HG03039 (cell line): Measurements from ENCODE around the gene DIAPH2.
A peak's percentile ranks its signal among the peaks of the same experiment; 100 is the strongest.

Experiments
- ATAC-seq: cut with Tn5 transposase; IDR thresholded peaks from one replicate; pipeline ENCODE4 v1.9.1; 2021; ENCODE audit warnings: mild to moderate bottlenecking, moderate library complexity; ENCODE audit not compliant: unreplicated experiment

The DIAPH2 gene

DNA sequence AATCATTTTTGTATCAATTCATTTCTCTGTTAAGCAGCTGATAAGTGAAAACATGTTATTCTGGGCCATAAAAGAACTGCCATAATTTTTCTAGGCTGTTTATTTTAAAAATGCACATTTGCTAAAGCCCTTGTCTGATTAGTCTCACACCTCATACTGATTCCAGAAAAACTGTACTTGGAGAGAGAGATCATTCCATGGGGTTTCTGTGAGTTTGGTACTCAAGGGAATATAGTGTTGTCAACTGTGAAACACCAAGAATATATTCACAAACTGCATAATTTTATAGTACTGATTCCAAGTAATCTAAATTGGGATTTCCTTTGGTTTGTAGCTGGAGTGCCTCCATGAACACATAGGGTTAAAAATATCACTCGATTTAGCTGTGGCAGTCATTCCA is 746.6 kb downstream of the DIAPH2 start:
- no peak for ATAC-seq

DNA sequence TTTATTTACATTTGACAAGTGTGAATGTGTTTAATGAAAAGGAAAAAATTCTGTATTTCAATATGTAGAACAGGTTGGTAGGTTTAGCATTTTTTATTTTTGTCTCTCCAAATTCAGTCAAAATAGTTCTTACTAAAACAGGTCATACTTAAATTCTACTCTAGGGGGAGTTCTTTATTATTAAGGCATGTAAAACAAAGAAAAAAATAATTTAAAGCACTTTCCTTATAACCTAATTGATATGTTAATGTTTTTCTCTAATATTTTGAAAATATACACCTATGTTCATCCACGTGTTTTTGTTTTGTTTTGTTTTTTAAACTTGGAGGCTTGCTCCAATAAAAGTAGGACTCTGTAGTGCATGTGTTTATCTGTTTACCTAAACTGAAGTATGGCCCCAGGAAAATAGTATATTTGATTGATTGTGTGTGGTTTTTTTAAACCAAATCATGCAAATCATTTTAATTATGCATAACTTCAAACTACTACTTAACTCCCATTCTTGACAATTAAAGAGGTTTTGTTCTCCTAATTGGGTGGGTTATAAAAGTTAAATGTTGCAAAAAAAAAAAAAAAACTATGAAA is 761.7 kb downstream of the DIAPH2 start:
- ATAC-seq, result no peak

DNA sequence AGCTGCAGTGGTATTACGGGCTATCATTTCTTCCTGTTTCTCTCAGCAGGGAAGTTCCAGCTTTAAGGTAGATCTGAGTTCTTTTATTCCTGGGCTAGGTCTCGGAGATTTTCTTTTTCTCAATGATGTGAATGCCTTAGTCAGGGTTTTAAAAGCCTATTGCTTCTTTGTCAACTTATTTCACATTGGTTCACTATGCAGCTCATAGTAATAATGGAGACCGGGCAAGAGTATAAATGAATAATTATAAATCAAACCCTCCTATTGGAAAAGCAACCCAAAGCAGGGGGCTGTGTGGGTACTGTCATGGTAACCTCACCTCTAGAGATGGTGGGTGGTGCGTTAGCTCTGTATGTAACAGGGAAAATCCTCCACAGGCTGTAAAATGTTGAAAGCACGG is 762.7 kb downstream of the DIAPH2 start:
- no peak for ATAC-seq

DNA sequence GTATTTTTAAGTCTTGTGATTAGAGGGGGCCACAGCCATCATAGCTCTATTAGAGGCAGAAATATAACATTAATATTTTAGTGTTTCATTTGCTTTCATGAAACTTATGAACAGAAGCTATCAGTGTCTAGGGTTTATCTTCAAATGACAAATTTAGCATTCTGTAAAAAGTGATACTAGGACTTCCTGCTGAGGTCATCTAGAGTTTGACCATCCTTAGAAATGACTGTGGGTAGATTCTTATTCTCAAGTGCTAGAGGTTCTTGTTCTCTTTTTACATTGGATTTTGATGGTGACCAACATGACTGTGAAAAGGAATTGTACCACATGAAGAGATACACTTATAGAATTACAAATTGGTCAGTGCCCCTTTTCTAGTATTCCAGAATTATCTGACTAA is 767.6 kb downstream of the DIAPH2 start:
- ATAC-seq, result no peak

GRCh38 chrX:97461763-97462162 is 777.1 kb downstream of the DIAPH2 start:
- ATAC-seq, result no peak

DNA sequence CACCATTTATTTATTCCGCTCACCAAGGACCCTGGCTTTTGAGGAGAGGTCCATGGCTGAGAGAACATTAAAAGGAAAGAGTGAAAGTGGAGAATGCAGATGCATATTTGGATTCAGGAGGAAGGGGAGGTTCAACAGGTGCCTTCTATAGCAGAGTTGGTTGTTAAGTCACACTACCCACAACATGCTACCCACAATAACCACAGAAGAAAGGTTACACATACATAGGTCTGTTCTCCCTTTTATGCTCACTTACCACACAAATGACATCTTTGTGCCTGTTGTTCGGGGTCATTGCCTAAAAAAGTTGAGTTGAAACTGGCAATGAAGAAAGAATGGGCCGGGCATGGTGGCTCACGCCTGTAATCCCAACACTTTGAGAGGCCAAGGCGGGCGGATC is 786.4 kb downstream of the DIAPH2 start:
- ATAC-seq, result no peak

DNA sequence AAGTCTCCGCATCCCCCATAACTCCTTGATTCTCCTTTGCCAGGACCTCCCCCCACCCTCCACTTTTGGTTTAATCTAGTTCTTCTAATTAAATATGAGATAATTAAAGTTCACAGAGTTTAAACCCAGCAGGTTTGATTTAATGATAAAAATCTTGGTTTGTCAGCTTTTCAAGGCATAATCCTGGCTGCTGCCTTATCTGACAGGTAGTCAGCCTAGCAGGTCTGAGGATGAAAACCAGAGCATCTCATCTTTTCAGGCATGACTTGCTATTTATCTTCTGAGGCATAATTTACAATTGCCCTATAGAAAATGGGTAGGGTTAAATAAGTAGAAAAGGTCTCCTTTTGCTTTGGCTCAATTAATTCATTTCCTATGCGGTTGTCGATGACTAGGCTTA is 790.3 kb downstream of the DIAPH2 start:
- no peak for ATAC-seq

- no peak for ATAC-seq
Measured at GRCh38 chrX:97479106-97479890, 794.7 kb downstream of the DIAPH2 start.

DNA sequence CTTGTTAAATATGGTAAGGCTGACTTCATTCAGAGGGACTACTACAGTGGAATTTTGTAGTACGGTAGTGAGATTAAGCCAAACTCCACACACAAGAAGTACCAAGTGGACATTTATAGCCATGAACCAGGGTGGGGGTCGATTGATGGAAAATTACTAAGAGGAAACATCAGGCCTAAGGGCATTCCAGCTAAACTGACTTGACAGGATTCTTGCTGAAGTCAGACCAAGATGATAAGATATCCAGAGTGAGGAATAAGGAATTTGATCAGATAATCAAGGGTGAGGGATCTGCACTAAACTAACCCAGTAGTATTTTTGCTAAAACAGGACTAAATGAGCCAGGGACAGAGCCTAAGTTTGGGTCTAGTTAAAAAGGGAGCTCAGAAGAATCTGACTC is 796.6 kb downstream of the DIAPH2 start:
- no peak for ATAC-seq

GRCh38 chrX:97482666-97483300 is 798.1 kb downstream of the DIAPH2 start:
- no peak for ATAC-seq

- ATAC-seq, result no peak
Measured at GRCh38 chrX:97490656-97491055, 806.0 kb downstream of the DIAPH2 start.

GRCh38 chrX:97494756-97495372 is 810.2 kb downstream of the DIAPH2 start:
- peak; percentile 96 for ATAC-seq

- no peak for ATAC-seq
Measured at GRCh38 chrX:97498093-97498492, 813.5 kb downstream of the DIAPH2 start.

DNA sequence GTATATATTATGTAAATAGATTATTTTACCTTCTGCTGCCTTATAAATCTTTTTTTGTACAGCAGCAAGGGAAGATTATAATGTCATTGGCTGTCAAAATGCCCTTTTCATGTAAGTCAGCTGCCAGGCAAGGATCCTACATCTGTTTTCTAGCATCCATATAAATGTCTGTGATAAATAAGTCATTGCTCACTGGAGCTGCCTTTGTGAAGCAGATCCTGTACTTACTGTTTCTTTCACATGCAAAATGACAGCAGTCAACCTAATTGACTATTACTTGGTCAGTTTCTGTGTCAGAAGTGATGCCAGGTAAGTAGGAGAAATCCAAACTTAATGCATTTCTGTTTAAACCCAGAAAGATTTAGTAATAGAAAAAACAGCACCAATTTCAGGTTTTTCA is 819.8 kb downstream of the DIAPH2 start:
- ATAC-seq, result no peak

DNA sequence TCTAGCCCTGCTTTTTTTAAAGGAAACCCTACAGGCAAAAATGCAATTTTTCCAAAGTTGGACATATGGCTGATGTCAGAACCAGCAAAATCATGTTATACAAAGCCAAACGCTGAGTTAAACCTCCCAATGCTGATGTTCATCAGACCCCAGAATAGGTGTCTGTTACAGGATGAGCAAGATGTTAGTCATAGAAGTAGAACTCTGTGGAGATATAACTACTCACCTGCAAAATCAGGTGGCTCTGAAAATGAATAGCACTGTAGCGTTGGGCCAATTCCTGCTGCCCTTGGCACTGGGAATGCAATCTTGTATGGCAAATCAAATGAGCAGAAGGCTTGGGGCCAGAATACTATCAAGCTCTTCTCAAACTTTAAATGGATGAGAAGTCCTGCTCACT is 833.1 kb downstream of the DIAPH2 start:
- no peak for ATAC-seq

- ATAC-seq, result no peak
Measured at GRCh38 chrX:97522307-97522706, 837.7 kb downstream of the DIAPH2 start.

GRCh38 chrX:97524340-97524739 is 839.7 kb downstream of the DIAPH2 start:
- ATAC-seq, result no peak

DNA sequence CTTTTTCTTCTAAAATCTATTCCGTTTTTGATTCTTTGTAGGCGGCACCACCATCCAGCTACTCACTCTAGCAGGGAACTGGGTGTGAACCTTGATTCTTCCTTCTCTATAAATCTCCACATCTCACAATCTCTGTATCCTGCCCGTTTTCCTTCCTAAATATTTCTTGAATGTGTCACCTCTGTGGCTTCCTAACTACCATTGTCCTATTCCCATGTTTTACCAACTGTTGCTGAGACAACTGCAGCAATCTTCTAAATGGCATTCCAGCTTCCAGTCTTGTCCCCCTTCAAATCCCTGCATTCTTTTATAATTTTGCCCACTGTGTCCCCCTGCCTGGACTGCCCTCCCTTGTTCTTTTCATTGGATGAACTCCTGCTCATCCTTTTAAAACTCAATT is 840.4 kb downstream of the DIAPH2 start:
- no peak for ATAC-seq

- no peak for ATAC-seq
Measured at GRCh38 chrX:97525981-97526380, 841.3 kb downstream of the DIAPH2 start.

DNA sequence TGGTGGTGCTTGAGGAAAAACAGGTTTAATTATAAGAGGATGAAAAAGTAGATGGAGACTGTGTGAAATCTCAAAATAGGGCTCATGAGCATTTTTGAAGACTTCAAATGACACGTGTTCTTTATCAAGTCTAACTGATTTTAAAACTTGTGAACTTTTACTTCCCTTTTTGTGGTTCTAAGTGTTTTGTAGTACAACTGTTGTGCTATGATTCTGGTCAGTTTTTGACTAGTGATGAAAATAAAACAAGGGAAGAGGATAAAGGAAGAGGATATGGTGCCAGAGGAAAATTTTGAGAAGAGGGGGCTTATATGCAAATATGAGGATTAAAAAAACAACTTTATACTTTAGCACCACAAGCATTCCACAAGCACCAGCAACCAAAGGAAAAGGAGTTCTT is 843.1 kb downstream of the DIAPH2 start:
- no peak for ATAC-seq

DNA sequence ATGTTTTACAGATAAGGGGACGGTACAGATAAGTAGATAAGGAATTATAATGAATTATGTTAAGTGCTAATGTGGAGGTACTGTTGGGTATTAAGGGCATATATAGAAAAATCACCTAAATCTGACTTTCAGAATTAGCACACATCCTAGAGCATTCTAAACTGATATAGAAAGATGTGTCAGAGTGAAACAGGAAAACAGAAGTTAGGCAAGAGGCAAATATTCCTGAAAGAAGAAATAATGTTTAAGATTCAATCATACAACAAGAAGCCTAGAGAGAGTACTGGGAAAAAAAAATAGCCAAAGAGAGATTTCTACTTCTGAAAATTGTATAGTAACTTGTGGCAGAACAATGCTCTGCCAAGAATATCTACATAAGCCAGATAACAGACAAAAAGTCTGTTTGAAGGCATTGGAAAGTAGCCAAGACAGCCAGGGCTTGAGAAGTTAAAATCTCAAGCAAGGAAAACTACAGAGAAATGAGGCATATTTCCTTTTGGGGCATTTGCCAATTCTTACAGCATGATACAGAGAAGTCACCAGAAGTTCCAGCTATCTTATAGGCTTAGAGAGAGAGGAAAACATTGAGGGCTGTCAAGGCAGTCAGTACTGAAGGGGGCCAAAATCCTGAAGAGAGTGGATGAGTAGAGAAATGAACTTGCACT is 845.0 kb downstream of the DIAPH2 start:
- ATAC-seq, result no peak
